Measurements from ENCODE around the gene HDLBP.
"Not testable (repeated sequence)": the region's sequence is repeated elsewhere in the genome, so short reads cannot be mapped to it uniquely, and the experiment has no call there.

Gene HDLBP

DNA sequence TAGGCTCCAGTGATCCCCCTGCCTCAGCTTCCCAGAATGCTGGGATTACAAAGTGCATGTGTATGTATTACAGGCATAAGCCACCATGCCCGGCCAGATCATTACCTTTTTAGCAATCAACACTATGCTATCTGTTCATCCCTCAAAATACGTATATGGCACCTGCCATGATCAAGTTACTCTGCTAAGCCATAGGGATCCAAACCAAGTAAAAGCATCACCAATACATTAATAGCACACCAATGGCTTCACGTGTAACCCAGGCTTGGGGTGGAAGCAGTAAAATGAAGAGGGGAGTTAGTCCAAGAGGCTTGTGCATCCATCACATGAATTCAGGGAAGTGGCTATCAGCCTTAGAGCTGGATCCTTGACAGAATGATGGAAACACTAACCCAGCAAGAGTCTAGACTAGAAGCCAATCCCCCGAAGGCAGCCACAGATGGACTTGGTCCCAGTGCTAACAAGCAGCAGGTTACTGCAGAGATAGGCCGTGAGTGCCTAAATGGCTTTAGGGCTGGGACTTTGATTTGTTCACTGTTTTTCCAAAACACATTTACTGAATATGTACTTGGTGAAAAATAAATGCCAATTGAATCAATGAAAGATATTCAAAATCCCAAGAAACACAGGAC lies 11.3 kb downstream of the HDLBP start:
- no peak for DNase-seq

DNA sequence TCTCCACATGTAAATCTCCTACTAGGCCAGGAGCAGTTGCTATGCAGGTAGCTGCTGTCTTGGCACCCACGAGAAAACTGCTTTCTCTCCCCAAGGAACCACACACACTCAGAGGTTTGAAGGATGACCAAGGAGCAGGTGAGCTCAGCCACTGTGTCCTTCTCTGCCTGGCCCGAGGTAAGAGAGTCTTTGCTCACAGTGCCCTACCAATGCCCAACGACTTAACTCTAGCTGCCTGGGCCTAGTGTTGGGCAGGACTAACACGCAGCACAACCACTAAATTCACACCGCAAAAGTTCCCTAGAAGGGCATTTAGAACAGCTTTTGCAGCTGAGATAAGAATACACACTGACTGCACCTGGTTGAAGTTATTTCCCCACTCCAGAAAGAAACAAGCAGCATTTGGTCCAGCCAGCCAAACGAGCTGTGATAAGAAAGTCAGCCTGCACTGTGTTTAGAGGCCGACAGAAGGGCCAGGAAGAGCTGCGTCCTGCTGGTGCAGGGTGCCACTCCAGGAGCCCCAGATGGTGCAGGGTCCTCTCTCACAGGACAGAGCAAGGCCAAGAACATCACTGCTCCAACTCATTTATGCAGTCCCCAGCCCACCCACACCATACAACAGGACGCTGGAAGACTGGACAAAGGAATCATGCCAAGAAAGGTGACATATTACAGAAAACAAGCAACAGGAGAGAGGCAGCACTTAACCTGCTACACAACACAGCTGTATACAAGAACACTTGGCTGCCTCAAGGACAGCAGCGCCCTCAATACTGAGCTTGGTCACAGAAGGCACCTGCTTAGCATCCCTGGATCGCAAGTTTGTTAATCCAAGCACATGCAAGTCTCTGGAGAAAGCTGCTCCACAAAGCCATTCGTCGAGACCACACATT lies 12.5 kb downstream of the HDLBP start:
- DNase-seq: no peak

DNA sequence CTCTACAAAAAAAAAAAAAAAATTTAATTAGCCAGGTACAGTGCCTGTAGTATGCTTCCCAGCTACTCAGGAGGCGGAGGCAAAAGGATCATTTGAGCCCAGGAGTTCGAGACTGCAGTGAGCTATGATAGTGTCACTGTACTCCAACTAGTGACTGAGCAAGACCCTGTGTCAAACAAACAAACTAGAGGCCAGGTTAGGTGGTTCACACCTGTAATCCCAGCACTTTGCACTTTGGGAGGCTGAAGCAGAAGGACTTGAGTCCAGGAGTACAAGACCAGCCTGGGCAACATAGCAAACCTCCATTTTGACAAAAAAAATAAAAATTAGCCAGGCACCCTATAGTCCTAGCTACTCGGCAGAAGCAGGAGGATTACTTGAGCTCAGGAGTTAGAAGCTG lies 13.4 kb downstream of the HDLBP start:
- no peak for DNase-seq

DNA sequence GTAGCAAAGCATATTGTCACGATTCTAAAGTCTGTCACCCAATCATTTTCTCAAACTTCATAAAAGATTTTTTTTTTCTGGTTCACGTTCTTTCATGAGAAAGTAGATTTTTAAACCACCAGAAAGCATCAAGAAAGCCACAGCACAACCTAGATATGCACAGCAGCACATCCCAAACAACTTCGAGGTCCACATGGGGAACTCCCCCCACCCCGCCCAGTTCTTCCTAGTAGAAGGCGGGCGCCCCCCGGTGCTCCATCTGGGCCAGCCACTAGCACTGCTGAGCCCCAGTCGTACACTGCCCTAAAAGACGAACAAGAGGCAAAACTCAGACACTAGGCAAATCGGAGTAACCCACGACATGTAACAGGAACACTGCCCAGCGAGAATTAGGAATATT lies 15.5 kb downstream of the HDLBP start:
- DNase-seq: no peak

DNA sequence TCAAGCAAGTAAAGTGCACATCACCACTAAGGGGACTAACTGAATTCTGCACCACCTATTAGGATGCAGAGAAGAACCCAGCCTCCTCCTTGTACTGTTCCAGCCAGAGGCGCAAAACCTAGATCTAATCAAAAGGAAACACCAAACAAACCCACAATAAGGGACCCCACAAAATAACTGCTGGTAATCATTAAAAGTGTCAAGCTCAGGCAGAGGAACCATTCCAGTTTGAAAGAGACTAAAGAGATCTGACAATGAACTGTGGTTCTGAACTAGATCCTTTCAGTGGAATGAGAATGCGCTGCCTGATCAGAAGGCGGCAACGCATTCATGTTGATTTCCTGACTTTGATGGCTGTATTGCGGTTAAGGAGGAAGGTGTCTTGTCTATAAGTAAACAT lies 16.8 kb downstream of the HDLBP start:
- no peak for DNase-seq

DNA sequence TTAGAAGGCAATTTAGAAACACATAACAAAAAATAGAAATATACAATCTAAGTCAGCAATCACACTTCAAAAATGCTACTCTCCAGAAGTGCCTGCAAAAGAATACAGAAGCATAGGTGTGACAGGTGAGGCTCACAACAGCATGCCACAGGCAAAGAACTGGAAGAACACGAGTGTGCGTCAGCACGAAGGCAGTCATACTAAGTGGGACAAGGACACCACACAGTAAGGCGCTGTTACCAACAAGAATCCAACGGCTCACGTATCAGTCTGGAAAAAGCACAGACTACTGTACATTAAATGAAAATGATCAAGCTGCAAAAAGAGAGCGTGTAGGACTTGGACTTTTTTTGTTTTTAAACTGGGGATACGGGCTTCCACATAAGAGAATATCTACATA lies 18.7 kb downstream of the HDLBP start:
- no peak for DNase-seq

DNA sequence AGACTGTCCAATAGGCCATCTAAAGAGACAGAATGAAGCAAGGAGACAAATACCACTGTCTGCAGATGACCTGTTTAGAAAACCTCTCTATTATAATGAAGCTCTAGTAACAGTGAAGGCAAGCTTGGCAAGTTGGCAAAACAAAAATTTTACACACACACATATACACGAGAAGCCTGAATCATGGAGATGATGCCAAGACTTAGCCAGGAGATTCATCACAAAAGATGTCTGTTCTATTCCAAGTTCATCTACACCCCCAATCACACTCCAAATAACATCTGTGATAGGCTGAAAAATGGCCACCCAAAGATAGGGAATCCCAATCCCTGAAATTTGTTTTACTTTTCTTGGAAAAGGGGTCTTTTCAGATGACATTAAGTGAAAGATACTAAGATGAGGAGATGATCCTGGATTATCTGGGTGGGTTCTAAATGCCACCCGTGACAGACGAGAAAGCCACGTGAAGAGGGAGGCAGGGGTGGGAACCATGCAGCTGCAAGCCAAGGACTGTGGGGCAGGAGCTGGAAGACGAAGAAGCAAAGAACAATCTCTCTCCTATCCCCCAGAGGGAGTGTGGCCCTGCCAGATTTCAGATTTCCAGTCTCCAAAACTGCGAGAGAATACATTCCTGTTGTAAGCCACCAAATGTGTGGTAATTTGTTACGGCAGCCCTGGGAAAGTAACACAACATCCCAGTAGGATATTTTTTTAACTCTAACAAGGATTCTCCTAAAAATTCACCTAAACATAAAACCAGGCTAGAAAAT lies 20.0 kb downstream of the HDLBP start:
- no peak for DNase-seq

DNA sequence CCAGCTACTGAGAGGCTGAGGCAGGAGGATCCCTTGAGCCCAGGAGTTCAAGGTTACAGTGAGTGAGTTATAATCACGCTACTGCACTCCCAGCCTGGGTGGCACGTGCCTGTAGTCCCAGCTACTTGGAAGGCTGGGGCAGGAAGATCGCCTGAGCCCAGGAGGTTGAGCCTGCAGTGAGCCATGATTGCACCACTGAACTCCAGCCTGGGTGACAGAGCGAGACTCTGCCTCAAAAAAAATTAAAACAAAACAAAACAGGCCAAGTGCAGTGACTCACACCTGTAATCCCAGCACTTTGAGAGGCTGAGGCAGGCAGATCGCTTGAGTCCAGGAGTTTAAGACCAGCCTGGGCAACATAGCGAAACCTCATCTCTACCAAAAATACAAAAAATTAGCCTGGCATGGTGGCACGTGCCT lies 22.1 kb downstream of the HDLBP start:
- DNase-seq: not testable (repeated sequence)

DNA sequence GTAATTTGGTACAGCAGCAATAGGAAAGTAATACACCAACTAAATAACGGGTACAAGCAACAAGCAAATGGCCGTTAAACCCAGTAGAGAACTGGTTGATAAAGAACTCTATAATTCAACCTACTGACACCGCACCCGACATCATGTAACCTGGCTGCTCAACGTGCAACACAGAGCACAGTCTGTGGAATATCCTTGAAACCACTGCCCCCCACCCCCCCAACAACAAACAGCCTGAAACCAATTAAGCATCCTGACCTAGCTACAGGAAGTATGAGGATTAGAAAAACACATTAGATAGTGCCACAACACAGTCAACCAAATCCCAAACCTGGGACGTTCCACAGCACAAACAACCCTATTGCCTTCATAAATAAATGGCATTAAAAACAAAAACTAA lies 23.5 kb downstream of the HDLBP start:
- no peak for DNase-seq

DNA sequence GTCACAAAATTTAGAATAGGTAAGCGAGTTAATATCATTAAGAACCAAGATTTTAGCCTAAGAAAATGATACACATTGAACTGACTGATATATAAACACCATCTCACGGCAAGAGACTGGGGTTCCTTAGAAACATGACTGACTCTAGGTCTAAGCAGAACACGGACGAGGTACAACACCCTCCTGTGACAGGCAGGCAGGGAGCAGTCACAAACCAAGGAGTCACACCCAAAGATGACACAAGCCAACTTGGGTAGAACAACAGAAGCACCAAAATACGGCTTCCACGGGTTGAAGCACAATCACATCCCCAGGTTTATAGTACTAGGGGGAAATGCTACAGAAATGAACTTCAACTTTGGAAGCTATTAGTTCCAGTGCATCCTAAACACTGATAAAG lies 24.3 kb downstream of the HDLBP start:
- no peak for DNase-seq

DNA sequence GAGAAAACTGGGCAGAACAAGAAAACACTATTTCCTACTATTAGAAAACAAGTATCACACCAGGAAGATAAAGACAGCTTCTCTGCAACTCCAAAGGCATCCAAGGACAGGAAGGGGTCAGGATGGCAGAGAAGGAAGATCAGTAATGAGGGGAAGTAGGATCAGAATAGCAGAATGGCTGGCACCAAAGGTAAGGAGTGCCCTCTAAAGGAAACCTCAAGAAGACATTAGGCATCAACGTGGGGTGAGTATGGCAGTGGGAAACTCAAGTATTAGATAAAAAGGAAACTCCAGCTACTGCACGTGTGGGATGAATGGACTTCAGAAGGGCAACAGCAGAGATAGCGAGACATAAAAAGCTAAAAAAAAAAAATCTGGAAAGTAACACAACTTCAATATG lies 25.9 kb downstream of the HDLBP start:
- no peak for DNase-seq

DNA sequence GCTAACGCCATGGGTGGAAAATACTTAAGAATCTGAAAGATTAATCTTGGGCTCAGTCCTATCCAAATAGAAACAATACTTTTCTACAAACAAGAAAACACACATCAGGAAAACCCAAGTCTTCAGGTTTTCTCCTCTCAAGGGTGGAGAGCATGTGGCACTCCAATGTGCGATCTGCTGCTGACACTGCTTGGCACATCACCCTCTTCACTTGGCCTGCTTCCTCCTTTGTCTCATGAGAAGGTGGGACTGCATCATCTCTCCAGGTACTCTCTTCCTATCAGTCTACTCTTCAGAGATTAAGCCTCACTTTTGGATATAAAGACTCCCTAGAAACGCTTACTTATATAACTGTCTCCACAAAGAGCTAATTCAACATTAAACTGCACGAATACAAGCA lies 26.4 kb downstream of the HDLBP start:
- no peak for DNase-seq

DNA sequence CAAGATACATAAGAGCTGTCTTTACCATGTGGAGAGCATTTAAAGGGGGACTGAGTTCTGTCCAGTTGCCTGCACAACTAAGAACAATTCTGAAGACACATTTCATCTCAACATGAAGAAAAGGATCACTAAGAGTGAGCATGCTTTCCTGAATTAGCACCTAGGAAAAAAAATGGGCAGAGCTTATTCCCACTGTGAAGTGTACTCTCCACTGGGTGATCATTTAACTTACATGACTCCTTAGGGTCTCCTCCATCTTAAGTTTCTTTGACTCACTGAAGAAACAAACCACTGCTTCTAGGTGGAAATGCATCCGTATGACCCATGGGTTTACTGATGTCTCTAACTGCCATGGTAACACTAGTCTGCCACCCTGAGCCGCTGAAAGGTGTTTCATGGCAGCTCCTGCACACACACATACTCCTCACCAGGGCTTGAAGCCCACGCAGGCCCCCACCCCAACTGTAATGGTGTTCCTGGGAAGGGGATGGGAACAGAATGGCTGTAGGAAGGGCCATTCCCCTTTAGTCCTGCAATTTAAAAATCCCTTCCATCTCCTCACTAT lies 27.1 kb downstream of the HDLBP start:
- DNase-seq: no peak

DNA sequence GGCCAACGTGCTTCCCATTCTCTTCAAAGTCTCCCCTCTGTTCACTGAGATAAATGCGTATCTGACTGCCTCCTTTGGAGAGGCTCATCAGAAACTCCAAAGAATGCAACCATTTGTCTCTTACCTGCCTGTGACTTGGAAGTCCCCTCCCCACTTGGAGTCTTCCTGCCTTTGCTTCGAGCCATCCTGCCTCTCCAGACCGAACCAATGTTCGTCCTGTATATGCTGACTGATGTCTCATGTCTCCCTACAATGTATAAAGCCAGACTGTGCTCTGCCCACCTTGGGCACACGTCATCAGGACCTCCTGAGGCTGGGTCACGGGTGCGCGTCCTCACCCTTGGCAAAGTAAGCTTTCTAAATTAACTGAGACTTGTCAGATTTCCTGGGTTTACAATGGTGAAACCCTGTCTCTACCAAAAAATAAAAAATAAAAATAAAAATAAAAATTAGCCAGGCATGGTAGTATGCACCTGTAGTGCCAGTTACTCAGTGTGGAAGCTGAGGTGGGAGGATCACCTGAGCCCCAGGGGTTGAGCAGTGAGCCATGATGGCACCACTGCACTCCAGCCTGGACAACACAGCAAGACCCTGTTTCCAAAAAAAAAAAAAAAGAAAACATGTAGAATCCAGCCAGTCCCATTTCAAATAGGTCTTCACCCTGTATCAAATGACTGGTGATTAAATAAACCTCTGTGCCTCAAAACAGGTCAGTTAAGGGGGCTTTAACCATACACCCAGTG lies 29.0 kb downstream of the HDLBP start:
- DNase-seq: no peak

DNA sequence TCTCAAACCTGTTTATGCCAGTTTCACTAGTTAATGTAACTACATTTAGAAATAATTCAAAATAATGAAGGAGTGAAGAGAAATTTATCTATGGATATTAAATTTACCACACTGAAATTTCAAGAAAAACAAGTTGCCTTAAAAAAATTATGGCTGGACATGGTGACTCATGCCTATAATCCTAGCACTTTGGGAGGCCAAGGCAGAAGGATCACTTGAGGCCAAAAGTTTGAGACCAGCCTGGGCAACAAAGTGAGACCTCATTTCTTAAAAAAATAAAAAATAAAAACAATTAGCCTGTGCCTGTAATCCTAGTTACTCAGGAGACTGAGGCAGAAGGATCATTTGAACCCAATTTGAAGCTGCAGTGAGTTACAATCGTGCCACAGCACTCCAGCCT lies 29.9 kb downstream of the HDLBP start:
- DNase-seq: no peak

DNA sequence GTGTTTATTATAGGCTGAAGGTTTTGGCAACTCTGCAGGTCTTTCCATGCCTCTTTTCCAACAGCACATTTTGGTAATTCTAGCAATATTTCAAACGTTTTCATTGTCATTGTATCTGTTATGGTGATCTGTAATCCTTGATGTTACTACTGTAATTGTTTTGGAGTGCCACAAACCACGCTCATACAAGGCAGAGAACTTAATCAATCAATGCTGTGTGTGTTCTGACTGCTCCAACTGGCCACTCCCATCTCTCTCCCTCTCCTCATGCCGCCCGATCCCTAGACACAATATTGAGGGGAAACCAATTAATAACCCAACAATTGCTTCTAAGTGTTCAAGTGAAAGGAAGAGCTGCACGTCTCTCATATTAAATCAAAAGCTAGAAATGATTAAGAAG lies 32.9 kb downstream of the HDLBP start:
- no peak for DNase-seq

DNA sequence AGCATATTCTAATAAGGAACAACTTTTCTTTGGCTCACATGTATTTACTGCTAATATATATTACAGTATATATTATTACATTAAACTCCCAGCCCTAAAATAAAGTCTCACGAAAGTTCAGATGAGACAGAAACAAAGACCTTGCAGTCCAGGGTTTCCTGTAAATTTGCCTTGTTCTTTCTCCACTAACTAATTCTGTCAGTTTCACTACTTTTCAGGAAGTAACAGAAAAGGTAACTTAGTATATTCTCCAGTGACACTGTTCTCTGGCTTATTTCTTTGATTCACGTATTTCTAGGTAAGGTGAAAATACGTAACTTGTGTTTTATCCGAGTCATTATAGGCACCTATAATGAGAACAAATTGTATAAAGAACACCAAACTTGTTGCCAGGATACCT lies 35.2 kb downstream of the HDLBP start:
- no peak for DNase-seq

DNA sequence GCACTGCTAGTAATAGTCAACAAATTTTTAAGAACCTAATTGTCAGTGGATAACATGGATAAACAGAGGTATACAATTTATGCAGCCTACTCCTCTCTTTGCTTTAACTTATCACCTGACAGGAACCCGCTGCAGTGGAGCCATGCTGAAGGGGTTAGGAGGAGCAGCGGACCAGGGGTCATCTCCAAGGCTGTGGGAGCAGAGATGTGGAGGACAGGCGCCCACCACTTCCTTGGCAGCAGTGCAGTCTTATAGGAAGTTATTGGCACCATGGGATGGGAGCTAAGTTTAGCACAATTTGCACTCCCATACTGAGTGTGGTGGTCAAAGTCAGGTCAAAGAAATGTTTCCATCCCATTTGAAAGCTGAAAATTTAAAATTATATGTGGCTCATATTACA lies 35.6 kb downstream of the HDLBP start:
- no peak for DNase-seq

DNA sequence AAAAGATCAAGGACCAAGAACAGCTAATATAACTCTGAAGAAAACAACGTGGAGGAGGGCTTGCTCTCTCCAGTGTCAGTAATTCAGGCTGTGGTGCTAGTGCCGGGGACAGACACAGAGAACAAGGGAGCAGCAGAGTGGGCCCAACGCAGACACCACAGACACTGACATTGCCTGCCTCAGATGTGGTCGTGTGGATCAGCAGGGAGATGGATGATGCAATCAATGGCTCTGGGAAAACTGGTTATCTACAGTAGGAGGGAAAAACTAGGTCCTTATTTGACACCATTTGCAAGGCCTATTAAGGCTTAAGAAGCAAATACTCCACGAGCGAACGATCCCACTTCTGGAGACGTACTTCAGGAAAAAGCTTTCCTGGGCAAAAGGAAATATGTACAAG lies 36.1 kb downstream of the HDLBP start:
- DNase-seq: no peak

DNA sequence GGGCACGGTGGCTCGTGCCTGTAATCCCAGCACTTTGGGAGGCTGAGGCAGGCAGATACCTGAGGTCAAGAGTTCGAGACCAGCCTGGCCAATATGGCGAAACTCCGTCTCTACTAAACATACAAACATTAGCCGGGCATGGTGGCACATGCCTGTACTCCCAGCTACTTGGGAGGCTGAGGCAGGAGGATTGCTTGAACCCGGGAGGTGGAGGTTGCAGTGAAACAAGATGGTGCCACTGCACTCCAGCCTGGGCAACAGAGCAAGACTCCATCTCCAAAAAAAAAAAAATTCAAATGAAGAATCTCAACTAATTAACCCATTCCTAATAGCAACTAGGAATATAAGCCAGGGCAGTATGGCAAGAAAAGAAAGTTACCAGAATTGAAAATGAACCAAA lies 37.2 kb downstream of the HDLBP start:
- not testable (repeated sequence) for DNase-seq

DNA sequence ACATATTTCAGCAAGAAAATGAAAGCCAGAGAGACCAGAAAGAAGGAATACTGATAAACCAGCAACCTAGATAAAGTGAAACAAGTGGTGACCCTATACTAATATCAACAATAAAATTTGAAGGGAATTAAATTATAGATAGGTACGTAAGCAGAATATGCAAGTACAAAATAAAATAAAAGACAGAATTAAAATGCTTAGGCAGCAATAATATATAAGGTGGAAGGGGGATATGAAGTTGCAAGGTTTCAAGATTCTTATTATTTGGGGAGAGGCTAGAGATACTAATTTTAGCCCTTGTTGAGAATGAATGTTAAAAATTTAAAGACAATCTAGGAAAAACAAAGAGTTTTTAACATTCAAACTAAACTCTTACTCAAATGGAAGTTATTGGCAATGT lies 39.6 kb downstream of the HDLBP start:
- no peak for DNase-seq

DNA sequence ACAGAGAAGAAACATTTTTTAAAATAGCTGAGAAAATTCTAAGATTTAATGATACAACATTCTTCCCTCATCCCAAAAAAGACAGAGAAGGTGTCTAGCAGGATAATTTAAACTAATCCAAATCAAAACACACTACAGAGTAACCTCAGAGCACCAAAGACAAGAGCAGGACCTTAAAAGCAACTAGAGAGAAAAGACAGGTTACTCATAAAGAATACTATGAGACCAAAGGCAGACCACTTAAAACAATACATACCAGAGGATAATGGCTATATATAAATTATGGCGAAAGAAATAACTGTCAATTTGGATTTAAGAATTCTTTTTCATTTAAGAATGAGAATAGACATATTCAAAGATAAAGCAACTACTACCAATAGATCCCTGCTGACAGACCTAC lies 40.0 kb downstream of the HDLBP start:
- DNase-seq: no peak

DNA sequence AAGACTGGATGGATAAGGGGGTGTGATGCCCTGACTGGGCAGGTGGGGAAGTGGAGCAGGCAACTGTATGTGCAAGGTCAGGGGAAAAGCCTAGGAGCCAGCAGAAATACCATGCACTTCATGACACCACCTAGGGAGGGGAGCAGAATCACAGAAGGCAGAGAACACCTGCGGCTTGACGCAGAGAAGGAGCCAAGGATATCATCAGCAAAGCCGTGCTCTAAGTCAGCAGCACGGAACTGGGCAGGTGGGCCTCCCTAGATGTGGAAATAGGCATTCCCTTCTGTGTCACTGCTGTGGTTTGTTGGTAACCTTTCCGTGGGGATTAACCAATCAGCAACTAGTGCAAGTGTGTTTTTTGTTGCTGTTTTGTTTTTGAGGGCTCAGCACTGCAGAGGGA lies 41.3 kb downstream of the HDLBP start:
- no peak for DNase-seq
